Stimulated activated CD4-positive, alpha-beta T cell treated with anti-CD3 and anti-CD28 coated beads, Interleukin-15, amount 100 ng/mL, for 1 hour (primary cell): ENCODE results near the gene AIDA.
A peak's percentile ranks its signal among the peaks of the same experiment; 100 is the strongest.
"Not testable (repeated sequence)": the region's sequence is repeated elsewhere in the genome, so short reads cannot be mapped to it uniquely, and the experiment has no call there.

Experiments
- DNase-seq, 2 donors: peaks; one replicate each; pipeline ENCODE4 v3.0.0-alpha.2; 2020; ENCODE audit warnings: low read depth in 1 of 2, low spot score in 1 of 2

Gene AIDA

GRCh38 chr1:222713091-222713961 lies 1.0 kb upstream of the AIDA start:
- peak; percentile 77 for DNase-seq

GRCh38 chr1:222711319-222712252 lies 705 bp downstream of the AIDA start:
- DNase-seq: peak; percentile 23 to 29

- no peak for DNase-seq
Measured at GRCh38 chr1:222709700-222710153, 2.6 kb downstream of the AIDA start.

- no peak for DNase-seq
Measured at GRCh38 chr1:222706815-222707214, 5.5 kb downstream of the AIDA start.

- no peak for DNase-seq
Measured at GRCh38 chr1:222704260-222704659, 8.0 kb downstream of the AIDA start.

GRCh38 chr1:222702210-222702609 lies 10.1 kb downstream of the AIDA start:
- no peak for DNase-seq

- no peak for DNase-seq
Measured at GRCh38 chr1:222697826-222698225, 14.5 kb downstream of the AIDA start.

- DNase-seq: no peak
Measured at GRCh38 chr1:222697203-222697602, 15.1 kb downstream of the AIDA start.

- DNase-seq: no peak
Measured at GRCh38 chr1:222696741-222697140, 15.6 kb downstream of the AIDA start.

- no peak for DNase-seq
Measured at GRCh38 chr1:222694927-222695326, 17.4 kb downstream of the AIDA start.

GRCh38 chr1:222691016-222691415 lies 21.3 kb downstream of the AIDA start:
- no peak for DNase-seq

GRCh38 chr1:222680080-222680479 lies 32.2 kb downstream of the AIDA start:
- no peak for DNase-seq

GRCh38 chr1:222670110-222670509 lies 42.2 kb downstream of the AIDA start:
- DNase-seq: no peak

GRCh38 chr1:222669107-222669506 lies 43.2 kb downstream of the AIDA start:
- DNase-seq: not testable (repeated sequence)

- DNase-seq: not testable (repeated sequence)
Measured at GRCh38 chr1:222668184-222668583, 44.1 kb downstream of the AIDA start.

- DNase-seq: no peak
Measured at GRCh38 chr1:222665964-222666363, 46.3 kb downstream of the AIDA start.

- DNase-seq: no peak
Measured at GRCh38 chr1:222663431-222663934, 48.8 kb downstream of the AIDA start.

- no peak for DNase-seq
Measured at GRCh38 chr1:222657899-222658298, 54.4 kb downstream of the AIDA start.

GRCh38 chr1:222656391-222657155 lies 55.7 kb downstream of the AIDA start:
- DNase-seq: no peak

- peak; percentile 27 to 40 for DNase-seq
Measured at GRCh38 chr1:222654849-222655248, 57.4 kb downstream of the AIDA start.
